SU-DHL-6 (cell line): ENCODE measurements around the gene CIB4.

Source experiments
- EZH2phosphoT487 ChIP-seq: fragments of 200-600 bp; sonication (generic), shearing (Covaris generic); conservative IDR thresholded peaks from 2 replicates; pipeline ENCODE4 v1.6.1; 2018; ENCODE audit warnings: mild to moderate bottlenecking, antibody characterized with exemption, low read length, moderate library complexity, mixed read lengths
- TF ChIP-seq, protein P1 (sequence below): fragments of 200-600 bp; sonication (generic); IDR thresholded peaks from one replicate; pipeline ENCODE4 v1.5.1; 2017; ENCODE audit warnings: antibody characterized with exemption, mild to moderate bottlenecking, low read length, moderate library complexity; ENCODE audit not compliant: insufficient read depth, poor library complexity, severe bottlenecking

DNA sequence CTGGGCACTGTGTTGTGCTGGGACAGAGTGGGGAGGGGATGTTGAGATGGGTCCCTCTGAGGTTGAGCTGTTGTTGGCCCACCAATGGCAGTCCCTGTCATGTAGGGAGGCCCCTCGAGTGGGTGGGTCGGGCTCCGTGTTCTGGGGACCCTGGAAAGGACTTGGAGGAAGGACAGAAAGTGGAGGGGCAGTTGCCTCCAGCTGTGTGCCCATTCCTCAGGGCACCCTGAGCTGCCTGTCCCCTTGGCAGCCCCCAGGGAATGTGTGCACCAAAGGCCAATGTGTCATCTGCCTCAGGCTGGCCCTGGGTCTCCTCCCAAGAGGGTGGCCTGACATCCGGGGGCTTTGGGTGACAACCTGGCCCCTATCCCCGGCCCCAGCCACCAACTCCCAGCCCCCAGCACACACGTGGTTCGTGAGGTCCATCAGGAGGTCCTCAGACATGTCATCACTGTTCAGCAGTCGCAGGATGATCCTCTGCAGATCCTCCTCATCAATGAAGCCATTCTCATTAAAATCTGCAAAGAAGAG, 57.7 kb downstream of the CIB4 start:
- TF ChIP-seq, protein P1, sequence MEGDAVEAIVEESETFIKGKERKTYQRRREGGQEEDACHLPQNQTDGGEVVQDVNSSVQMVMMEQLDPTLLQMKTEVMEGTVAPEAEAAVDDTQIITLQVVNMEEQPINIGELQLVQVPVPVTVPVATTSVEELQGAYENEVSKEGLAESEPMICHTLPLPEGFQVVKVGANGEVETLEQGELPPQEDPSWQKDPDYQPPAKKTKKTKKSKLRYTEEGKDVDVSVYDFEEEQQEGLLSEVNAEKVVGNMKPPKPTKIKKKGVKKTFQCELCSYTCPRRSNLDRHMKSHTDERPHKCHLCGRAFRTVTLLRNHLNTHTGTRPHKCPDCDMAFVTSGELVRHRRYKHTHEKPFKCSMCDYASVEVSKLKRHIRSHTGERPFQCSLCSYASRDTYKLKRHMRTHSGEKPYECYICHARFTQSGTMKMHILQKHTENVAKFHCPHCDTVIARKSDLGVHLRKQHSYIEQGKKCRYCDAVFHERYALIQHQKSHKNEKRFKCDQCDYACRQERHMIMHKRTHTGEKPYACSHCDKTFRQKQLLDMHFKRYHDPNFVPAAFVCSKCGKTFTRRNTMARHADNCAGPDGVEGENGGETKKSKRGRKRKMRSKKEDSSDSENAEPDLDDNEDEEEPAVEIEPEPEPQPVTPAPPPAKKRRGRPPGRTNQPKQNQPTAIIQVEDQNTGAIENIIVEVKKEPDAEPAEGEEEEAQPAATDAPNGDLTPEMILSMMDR, result no peak
- no peak for TF ChIP-seq EZH2phosphoT487
